Endometrium (tissue), 2 donors: ENCODE data around the gene AOC3.
"Not testable (repeated sequence)": the region's sequence is repeated elsewhere in the genome, so short reads cannot be mapped to it uniquely, and the experiment has no call there.

Source experiments
- FAIRE-seq: peaks from 2 replicates; lab custom pipeline; 2012; peaks lifted over from hg19 to GRCh38; lab: Jason Lieb, UNC
- donor health status: control.
- donor health status: control.

The AOC3 gene

DNA sequence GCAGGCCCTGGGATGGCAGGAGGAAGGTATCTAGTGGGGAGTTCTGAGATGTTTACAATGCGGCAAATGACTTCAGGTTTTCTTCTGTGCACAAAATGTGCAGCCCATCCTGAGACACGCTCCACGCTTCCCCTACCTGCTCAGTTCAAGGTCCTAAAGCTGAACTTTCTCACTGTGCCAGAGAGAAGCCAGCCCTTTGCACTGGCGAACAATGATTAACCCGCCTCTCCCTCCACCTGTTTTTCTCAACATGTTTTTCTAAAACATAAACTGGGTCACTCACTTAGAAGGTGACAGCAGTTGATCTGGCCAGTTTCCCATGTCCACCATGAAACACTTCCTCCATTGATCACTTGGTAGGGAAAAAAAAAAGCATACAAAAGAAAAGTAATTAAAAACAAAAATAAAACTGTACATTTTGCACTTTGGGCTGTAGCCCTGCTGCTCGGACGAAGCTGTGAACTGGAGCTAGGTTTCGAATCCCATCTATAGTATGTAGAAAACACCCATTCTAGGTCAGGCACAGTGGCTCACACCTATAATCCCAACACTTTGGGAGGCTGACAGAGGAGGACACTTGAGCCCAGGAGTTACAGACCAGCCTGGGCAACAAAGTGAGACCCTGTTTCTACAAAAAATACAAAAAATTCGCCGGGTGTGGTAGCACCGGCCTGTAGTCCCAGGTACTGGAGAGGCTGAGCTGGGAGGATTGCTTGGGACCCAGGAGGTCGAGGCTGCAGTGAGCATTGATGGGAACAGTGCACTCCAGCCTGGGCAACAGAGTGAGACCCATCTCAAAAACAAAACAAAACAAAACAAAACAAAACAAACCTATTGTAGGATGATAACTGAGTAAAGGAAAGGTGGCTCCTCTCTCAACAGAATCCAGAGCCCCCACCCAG is 43.5 kb downstream of the AOC3 start:
- no peak for FAIRE-seq

- FAIRE-seq: no peak
Measured at GRCh38 chr17:42895185-42895555, 44.2 kb downstream of the AOC3 start.

DNA sequence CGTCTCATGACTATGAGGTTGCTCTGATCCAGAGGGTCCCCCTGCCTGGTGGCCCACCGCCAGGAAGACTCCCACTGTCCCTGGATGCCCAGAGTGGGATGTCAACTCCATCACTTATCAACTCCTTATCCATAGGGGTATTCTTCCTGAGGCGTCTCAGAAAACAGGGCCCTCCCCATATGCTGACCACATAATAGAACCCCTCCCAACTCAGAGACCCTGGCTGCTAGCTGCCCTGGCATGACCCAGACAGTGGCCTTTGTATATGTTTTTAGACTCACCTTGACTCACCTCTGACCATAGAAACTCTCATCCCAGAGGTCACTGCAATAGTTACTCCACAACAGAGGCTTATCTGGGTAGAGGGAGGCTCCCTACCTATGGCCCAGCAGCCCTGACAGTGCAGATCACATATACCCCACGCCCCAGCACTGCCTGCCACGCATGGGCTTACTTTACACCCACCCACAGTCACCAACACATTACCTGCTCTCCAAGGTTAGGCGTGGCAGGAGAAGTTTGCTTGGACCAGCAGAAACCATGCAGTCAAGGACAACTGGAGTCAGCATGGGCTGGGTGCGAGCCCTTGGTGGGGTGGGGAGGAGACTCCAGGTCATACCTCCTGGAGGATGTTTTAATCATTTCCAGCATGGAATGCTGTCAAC is 47.3 kb downstream of the AOC3 start:
- no peak for FAIRE-seq

- FAIRE-seq: not testable (repeated sequence)
Measured at GRCh38 chr17:42899981-42900380, 49.0 kb downstream of the AOC3 start.

- no peak for FAIRE-seq
Measured at GRCh38 chr17:42900460-42901331, 49.7 kb downstream of the AOC3 start, which contains the start of gene G6PC1. Gene G6PC1, plus strand, starts transcription at chr17:42900799. Its CDS starts 78 bp downstream, at chr17:42900877.

DNA sequence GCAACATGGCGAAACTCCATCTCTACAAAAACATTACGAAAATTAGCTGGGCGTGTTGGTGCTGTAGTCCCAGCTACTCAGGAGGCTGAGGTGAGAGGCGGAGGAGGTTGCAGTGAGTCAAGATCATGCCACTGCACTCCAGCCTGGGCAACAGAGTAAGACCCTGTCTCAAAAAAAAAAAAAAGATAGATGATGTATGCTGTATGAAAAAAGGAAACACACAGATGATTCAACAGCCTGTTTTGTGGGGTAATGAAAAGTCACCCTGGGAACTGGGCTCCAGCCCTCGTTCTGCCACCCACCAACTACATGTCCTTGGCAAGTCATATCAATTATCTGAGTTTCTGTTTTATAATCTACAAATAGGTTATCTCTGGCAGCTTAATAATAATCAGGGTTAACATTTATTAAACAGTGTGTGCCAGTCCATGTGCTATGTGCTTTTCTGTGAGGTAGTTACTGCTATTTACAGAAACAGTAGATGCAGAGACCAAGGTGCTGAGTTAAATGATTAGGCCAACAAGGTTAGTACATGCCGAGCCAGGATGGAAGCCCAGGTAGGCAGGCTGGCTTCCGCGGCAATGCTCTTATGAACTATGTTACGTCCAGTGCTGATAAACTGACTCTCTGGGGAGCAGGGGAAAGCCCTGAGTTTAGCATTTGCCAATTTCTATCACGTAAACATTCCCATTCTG is 50.7 kb downstream of the AOC3 start:
- FAIRE-seq: no peak

DNA sequence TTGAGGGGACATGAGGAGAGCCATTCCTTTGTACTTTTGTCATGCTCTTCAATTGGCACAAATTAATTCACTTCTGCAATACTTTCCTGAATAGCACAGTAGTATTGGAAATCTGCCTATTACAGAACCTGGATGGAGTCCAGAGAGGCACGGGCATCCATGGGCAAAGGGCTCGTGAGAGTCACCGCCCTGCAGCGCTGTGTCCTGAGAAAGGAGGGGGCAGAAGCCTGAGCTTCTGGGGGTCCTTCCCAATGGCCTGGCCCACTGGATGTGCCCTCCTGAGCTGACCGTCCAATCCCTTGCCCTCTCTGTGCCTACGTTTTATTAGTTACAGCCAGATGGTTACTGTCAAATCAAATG is 53.1 kb downstream of the AOC3 start:
- FAIRE-seq: no peak

DNA sequence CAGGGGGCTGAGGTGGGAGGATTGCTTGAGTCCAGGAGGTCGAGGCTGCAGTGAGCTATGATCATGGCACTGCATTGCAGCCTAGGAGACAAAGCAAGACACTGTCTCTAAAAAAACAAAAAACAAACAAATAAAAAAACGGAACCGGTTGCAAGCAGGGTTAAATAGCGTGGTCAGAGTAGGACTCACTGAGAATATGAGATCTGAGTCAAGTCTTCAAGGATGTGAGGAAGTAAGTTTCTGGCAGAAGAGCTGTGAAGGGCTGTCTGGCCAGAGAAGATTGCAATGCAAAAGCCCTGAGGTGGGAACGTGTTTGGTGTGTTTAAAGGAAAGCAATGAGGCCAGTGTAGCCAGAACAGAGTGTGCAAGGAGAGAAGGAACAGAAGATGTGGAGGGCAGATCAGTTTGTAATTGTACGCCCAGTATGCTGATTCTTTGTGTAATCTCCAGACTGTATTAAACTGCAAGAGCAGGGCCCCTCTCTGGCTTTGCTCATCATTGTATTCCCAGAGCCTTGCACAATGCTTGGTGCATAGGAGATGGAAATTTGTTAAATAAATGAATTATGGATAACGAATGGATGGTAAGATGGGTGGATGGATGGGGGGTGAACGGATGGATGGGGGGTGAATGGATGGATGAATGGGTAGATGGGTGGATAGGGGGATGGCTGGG is 55.9 kb downstream of the AOC3 start:
- no peak for FAIRE-seq
